Activated CD4-positive, alpha-beta T cell treated with anti-CD3 and anti-CD28 coated beads for 36 hours (primary cell): ENCODE results near the gene LTBP1. TPM values are rescaled to one million over a fixed set of nuclear protein-coding genes. Genes with fewer than 3 reads are reported as not detected.

Source experiments
- ATAC-seq: fragments of 200-7000 bp; cut with Tn5 transposase; one replicate; pipeline ENCODE4 v1.10.0; 2021; ENCODE audit warnings: mild to moderate bottlenecking, moderate library complexity
- CTCF ChIA-PET: fragments of 350-600 bp; sonication (Branson Sonifier 250); formaldehyde crosslinking; loops from one replicate; lab custom pipeline; 2021; ENCODE audit warnings: antibody characterized with exemption; lab: Charles Lee
- POLR2A ChIA-PET: fragments of 350-600 bp; sonication (Branson Sonifier 250); formaldehyde crosslinking; loops from one replicate; lab custom pipeline; 2021; ENCODE audit warnings: antibody characterized with exemption, inconsistent platforms; lab: Charles Lee
- DNase-seq: peaks from one replicate; pipeline ENCODE4 v3.0.0-alpha.2; 2020
- H3K27ac Mint-ChIP-seq: one replicate; pipeline ENCODE4 v1.8.0; 2021; ENCODE audit warnings: mixed read lengths
- H3K27me3 Mint-ChIP-seq: one replicate; pipeline ENCODE4 v1.8.0; 2021; ENCODE audit warnings: mixed read lengths
- H3K36me3 Mint-ChIP-seq: one replicate; pipeline ENCODE4 v1.8.0; 2021; ENCODE audit warnings: low read depth, mixed read lengths
- H3K4me1 Mint-ChIP-seq: one replicate; pipeline ENCODE4 v1.8.0; 2021; ENCODE audit warnings: mixed read lengths
- H3K4me3 Mint-ChIP-seq: one replicate; pipeline ENCODE4 v1.8.0; 2021; ENCODE audit warnings: mild to moderate bottlenecking, moderate library complexity, mixed read lengths
- H3K9me3 Mint-ChIP-seq: one replicate; pipeline ENCODE4 v1.8.0; 2021; ENCODE audit warnings: low read depth, mixed read lengths
- intact Hi-C, 2 experiments: fragments of 100-400 bp; cut with DNase I in 1 of 2; cut with micrococcal nuclease in 1 of 2; formaldehyde crosslinking; loops; one replicate each; pipeline versions ENCODE4 v1.14.2 to v1.15.1; 2022 to 2024; cut with DNase I, micrococcal nuclease
- total RNA-seq, 2 experiments: library from RNA; stranded (reverse); gene quantifications; one replicate each; pipeline ENCODE4 v1.2.3, GENCODE V29; 2021

Gene LTBP1
- total RNA-seq, 2 experiments from 2014 or later = 0.14 to 0.26 TPM

DNA sequence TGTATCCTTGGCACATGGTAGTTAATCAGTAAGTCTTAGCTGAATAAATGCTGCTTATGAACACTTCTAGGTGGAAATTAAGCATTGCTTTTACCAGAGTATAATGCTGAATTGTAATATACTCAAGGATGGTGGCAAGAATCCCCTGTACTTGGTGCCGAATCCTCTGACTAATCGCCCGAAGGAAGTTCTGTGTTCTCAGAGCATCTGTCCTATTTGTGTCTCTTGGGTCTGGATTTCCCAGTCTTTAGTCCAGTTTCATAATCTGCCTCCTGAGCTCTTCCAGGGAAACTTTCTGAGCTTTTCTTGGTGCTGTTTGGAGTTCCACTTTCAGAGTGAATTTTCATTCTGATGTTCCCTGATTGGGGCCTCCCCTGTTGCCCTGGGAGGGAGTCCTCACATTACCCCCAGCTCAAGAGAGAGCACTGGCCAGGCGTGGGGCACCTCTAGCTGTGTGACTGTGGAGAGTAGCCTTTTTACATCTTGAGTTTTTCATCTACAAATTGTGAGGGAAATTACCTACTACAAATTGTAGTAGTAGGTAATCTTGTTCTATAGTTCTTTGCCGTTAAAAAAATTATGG is 144.9 kb downstream of the LTBP1 start:
- DNase-seq (no peak), ATAC-seq (no peak)
- Mint-ChIP-seq H3K36me3 (no peaks in the 10 kb centered on the region), H3K9me3 (no peaks in the 10 kb centered on the region), H3K4me1 (no peaks in the 10 kb centered on the region), H3K4me3 (no peak overlapping the region), H3K27ac (no peak overlapping the region), H3K27me3 (peaks cover 11% of the 10 kb centered on the region)
- ChIA-PET POLR2A (no interaction called here), CTCF (no interaction called here)
- intact Hi-C loops = no loop called here

DNA sequence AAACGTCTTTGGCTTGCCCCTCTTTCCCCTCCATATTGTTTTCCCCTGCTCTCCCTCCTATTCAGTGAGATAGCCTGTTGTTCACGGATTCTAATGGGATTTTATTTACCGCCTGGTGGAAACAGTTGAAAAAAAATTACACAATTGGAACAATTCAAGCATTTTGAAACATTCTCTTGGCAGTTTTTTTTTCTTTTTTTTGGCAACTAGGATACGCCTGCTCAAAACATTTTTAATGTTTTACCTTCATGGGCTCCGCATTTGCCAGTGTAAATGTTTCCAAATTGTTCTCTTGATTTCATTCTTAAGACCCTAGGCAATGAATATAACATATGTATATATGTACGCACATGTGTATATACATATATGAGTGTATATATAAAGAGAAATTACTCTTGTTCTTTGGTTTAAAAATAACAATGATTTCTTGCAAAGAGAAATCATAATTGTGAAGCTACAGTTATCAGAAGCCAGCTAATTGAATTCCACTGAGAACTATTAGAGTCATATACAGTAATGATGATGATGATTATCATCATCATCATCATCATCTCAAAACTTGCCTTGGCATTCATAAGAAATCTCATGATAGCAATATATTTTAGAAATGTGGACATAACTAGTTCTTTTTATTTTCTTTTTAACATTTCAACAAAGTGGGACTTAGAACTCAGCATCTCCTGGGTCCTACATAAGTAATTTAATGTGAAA is 146.7 kb downstream of the LTBP1 start:
- no peaks in the 10 kb centered on the region for H3K36me3 Mint-ChIP-seq
- no peaks in the 10 kb centered on the region for H3K4me1 Mint-ChIP-seq
- no peak for ATAC-seq
- no peaks in the 10 kb centered on the region for H3K9me3 Mint-ChIP-seq
- intact Hi-C loops = no loop called here
- no peak overlapping the region for H3K4me3 Mint-ChIP-seq
- peaks cover 13% of the 10 kb centered on the region for H3K27me3 Mint-ChIP-seq
- no peak overlapping the region for H3K27ac Mint-ChIP-seq
- ChIA-PET CTCF (no interaction called here), POLR2A (no interaction called here)
- no peak for DNase-seq

DNA sequence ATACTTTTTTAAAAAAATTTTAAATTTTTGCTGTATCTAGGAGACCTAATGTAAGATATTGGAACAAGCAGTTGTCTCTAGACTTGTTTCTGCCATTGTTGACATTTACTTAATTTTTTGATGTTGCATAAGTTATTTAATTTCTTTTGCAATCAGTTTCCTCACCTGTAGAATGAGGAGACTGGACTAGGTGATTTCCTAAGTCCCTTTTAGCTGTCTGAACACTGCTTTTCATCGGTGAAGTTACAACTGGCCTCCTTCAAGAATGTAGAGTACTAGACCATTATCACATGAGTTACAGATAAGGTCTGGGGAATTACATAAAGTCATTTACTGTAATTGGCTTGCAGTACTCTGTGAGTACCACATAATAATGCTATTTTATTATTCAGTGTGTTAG is 147.6 kb downstream of the LTBP1 start:
- no peak for ATAC-seq
- no peaks in the 10 kb centered on the region for H3K9me3 Mint-ChIP-seq
- intact Hi-C loops = no loop called here
- H3K36me3 Mint-ChIP-seq = no peaks in the 10 kb centered on the region
- DNase-seq = no peak
- H3K27ac Mint-ChIP-seq = no peak overlapping the region
- ChIA-PET POLR2A (no interaction called here), CTCF (no interaction called here)
- H3K4me3 Mint-ChIP-seq = no peak overlapping the region
- no peaks in the 10 kb centered on the region for H3K4me1 Mint-ChIP-seq
- H3K27me3 Mint-ChIP-seq = peaks cover 13% of the 10 kb centered on the region

DNA sequence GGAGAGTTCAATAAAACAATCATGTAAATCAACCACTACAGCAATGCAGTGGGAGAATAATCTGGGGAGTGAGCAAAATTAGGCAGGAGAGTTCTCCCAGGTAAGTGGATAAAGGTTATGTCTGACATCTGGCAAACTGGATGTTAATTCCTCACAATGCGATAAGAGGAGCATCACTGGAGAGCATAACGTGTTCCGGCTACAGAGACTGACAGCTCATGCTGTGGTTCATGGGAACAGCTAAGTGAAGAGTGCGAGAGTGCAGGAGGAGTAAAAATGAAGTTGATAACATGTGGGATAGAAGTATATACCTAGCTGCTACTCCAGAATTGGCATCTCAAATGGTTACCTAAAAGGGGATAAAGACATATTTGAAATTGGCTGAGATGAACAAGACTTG is 153.2 kb downstream of the LTBP1 start:
- ATAC-seq (no peak), DNase-seq (no peak)
- H3K27ac Mint-ChIP-seq = no peak overlapping the region
- H3K27me3 Mint-ChIP-seq = peaks cover 21% of the 10 kb centered on the region
- CTCF ChIA-PET = interaction anchor here (0.7 kb wide), 1 partner anchor 106 kb away, joined by 4 read pairs; no protein-coding TSS in a partner anchor
- no peaks in the 10 kb centered on the region for H3K36me3 Mint-ChIP-seq
- no peak overlapping the region for H3K4me3 Mint-ChIP-seq
- POLR2A ChIA-PET = no interaction called here
- H3K4me1 Mint-ChIP-seq = no peaks in the 10 kb centered on the region
- no peaks in the 10 kb centered on the region for H3K9me3 Mint-ChIP-seq
- intact Hi-C loops = no loop called here

DNA sequence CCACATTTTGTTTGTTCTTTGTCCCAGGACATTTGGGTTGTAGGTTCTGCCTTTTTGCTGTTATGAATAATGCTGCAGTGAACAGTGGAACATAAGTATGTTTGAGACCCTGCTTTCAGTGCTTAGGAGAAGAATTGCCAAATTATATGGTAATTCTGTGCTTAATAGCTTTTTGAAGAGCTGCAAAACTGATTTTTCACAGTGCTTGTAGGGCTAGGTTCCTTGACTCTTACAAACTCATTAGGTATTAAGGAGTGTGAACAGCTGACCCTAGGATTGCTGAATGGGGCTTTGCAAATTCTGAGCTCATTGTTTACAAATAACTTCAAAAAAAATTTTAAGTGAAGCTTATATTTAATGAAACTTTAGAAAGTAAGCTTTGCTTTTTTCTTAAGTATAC is 154.2 kb downstream of the LTBP1 start:
- POLR2A ChIA-PET = no interaction called here

DNA sequence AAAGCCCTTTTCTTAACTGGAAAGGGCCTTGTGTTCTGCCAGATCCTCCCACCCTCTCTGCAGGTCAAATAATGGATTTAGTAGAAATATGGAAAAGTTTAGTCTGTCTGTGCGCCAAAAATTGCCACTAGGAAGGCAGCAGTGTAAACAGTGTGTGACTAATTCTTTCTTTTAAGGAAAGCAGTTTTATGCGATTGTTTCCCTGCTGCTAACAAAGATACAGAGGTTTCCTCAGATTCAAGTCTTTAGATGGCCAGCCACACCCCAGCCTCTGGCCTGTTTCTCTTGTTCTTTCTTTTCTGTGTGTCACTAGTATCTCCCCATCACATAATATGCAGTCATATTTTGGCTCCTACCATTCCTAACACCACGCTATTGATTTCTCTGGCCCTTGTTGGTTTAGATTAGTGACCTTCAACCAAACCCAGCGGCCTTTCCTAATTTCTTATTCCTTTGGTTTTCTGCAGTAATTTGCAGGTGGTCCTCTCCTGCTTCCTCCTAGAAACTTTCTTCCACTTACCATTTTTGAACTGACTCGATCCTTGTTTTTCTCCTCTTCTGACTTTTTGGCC is 157.4 kb downstream of the LTBP1 start:
- Mint-ChIP-seq H3K36me3 (no peaks in the 10 kb centered on the region), H3K27ac (no peak overlapping the region), H3K4me1 (no peaks in the 10 kb centered on the region), H3K27me3 (peaks cover 24% of the 10 kb centered on the region), H3K4me3 (no peak overlapping the region), H3K9me3 (no peaks in the 10 kb centered on the region)
- ChIA-PET CTCF (no interaction called here), POLR2A (no interaction called here)
- no peak for ATAC-seq
- intact Hi-C loops = no loop called here
- no peak for DNase-seq

More for the DNA sequence above, 154.2 kb downstream of the LTBP1 start:
- ATAC-seq = no peak
- intact Hi-C loops = no loop called here
- no peaks in the 10 kb centered on the region for H3K36me3 Mint-ChIP-seq
- CTCF ChIA-PET = interaction anchor here (0.8 kb wide), 1 partner anchor 274 kb away, joined by 3 read pairs; no protein-coding TSS in a partner anchor
- no peaks in the 10 kb centered on the region for H3K9me3 Mint-ChIP-seq
- H3K4me1 Mint-ChIP-seq = no peaks in the 10 kb centered on the region
- DNase-seq = no peak
- H3K4me3 Mint-ChIP-seq = no peak overlapping the region
- H3K27me3 Mint-ChIP-seq = peaks cover 20% of the 10 kb centered on the region
- H3K27ac Mint-ChIP-seq = no peak overlapping the region

DNA sequence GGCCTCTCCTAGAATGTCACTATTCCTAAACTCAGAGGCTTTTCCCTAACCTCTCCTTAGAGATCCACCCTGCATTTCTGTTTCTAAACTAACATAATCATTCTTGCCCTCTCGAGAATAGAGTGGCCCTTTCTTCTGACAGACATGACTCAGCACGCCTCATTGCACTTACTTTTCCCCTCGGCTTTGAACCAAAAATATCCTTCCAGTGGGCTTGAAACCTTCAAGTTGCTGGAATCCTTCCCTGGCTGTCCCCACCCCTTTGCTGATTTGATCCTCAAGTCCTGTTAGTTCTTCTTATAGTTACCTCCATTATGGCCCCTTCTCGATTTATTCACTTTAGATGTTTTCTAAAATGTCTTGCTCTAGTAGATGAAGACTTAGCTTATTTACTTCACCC is 158.0 kb downstream of the LTBP1 start:
- no peak for DNase-seq
- intact Hi-C loops = no loop called here
- Mint-ChIP-seq H3K4me3 (no peak overlapping the region), H3K27me3 (peaks cover 25% of the 10 kb centered on the region), H3K9me3 (no peaks in the 10 kb centered on the region), H3K36me3 (no peaks in the 10 kb centered on the region), H3K4me1 (no peaks in the 10 kb centered on the region), H3K27ac (no peak overlapping the region)
- CTCF ChIA-PET = no interaction called here
- POLR2A ChIA-PET = no interaction called here
- ATAC-seq = no peak

DNA sequence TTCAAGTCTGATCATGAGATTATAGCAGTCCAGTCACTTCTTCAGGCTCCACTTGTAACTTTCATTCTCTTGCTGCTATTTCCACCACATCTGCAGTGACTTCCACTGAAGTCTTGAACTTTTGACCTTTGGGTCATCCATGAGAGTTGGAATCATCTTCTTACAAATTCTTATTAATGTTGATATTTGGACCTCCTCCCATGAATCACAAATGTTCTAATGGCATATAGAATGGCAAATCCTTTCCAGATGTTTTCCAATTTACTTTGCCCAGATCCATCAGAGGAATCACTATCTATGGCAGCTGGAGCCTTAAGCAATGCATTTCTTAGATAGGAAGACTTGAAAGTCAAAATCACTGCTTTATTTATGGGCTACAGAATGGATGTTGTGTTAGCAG is 159.4 kb downstream of the LTBP1 start:
- Mint-ChIP-seq H3K27ac (no peak overlapping the region), H3K27me3 (peaks cover 32% of the 10 kb centered on the region), H3K36me3 (no peaks in the 10 kb centered on the region), H3K4me3 (no peak overlapping the region), H3K9me3 (no peaks in the 10 kb centered on the region), H3K4me1 (no peaks in the 10 kb centered on the region)
- no peak for DNase-seq
- ChIA-PET POLR2A (no interaction called here), CTCF (no interaction called here)
- intact Hi-C loops = no loop called here
- ATAC-seq = no peak

DNA sequence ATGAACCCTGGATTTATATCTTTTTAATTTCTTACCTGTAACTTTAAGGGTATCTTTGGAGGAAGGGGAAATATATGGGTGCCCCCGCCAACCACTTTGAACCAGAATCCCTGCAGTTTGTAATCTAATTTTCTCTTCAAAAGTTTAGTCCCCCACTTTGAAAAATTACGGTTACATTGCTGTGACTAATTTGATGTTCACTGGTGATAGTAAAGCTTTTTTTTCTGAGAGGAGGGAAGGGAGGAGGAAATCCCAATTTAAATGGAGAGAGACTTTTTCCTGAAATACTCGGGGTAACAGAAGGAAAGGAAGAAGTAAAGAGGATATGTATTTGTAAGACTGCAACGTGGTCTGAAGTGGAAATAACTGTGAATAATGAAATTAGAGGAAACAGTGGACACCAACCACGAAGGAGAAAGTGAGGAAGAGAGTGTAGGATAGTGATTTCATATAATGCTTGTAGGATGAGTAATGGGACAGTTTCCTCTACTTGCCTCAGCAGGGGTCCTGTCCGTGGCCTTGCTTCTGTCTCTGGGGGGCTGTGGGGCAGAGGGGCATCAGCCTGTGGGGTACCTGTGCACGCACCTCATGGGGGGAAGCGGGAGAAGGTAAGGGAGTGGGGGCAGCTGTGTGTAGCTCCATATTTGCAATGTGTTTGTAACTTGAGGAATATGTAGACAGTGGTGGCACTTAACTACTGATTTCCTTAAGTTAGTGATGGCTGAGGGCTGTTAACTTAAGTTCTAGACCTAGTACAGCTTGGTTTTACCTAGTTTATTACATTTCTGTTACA is 161.1 kb downstream of the LTBP1 start:
- H3K27me3 Mint-ChIP-seq = peaks cover 39% of the 10 kb centered on the region
- H3K27ac Mint-ChIP-seq = no peak overlapping the region
- ChIA-PET CTCF (interaction anchor here (0.5 to 0.7 kb wide), 2 partner anchors 148 to 272 kb away, joined by 3 to 5 read pairs; no protein-coding TSS in a partner anchor), POLR2A (no interaction called here)
- H3K4me1 Mint-ChIP-seq = no peaks in the 10 kb centered on the region
- intact Hi-C loops = no loop called here
- no peaks in the 10 kb centered on the region for H3K36me3 Mint-ChIP-seq
- H3K4me3 Mint-ChIP-seq = no peak overlapping the region
- ATAC-seq = no peak
- DNase-seq = no peak
- no peaks in the 10 kb centered on the region for H3K9me3 Mint-ChIP-seq

DNA sequence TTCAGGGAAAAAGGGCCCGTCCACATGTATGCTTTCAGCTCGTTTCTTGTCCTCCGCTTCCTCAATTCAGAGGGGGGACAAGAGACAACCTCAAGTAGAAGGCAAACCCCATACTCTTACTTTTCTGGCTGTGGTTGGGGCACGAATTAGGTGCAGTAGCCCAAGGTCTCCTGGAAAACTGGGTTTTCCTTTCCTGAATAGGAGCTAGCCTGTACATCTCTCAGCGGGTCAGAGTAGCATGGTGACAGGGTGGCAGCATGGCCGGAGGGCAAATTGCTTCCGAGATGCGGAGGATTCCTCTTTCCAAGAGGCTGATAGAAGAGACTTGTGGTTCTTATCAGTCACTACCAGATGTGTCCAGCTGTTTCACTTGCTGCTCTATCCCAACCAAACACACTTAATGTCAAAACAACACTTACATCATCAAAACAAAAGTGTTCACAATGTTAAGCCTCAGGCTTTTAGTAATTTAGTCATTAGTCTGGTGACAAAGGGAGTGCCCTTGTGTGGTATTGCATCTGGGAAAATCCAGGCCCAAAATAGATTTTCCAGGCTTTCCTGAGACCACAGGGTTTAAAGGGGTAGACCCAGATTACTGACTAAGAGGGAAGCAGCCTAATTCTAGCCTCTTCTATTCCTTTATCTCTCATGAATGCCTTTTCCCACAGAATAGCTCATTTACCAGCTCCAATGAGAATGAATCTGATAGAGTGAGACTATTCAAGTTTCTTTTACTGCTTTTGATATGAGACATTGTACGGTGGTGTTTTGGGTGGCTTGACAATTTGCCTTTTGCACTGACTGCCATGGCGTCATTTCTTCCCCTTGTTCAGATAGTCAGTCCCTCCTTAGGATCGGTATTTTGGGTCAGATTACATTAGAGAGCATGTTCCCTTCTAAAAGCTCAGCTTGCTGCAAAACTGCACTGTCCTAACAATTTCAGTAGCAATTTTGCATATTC is 162.0 kb downstream of the LTBP1 start:
- no peaks in the 10 kb centered on the region for H3K4me1 Mint-ChIP-seq
- H3K9me3 Mint-ChIP-seq = no peaks in the 10 kb centered on the region
- no peak overlapping the region for H3K27ac Mint-ChIP-seq
- H3K27me3 Mint-ChIP-seq = peaks cover 38% of the 10 kb centered on the region
- intact Hi-C loops = no loop called here
- ChIA-PET CTCF (interaction anchor here (0.6 kb wide), 1 partner anchor 289 kb away, joined by 3 read pairs; no protein-coding TSS in a partner anchor), POLR2A (no interaction called here)
- no peak for DNase-seq
- no peak for ATAC-seq
- H3K4me3 Mint-ChIP-seq = no peak overlapping the region
- H3K36me3 Mint-ChIP-seq = no peaks in the 10 kb centered on the region

DNA sequence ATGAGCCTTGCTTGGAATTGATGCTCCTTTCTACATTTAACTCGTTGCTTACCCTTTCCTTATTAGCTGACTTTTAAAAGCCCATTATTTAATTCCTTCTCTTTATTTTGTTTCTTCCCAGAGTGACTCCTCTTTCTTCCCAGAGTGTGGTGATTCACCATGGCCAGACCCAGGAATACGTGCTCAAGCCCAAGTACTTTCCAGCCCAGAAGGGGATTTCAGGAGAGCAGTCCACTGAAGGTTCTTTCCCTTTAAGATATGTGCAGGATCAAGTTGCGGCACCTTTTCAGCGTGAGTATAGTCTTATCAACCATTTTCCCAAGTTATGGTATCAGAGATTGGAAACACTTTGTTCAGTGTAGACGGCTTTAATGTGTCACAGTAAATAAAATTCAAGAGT is 163.7 kb downstream of the LTBP1 start:
- no peaks in the 10 kb centered on the region for H3K4me1 Mint-ChIP-seq
- CTCF ChIA-PET = interaction anchor here (0.6 kb wide), 1 partner anchor 40 kb away, joined by 3 read pairs; no protein-coding TSS in a partner anchor
- ATAC-seq = no peak
- no peak for DNase-seq
- intact Hi-C loops = no loop called here
- no peaks in the 10 kb centered on the region for H3K9me3 Mint-ChIP-seq
- H3K4me3 Mint-ChIP-seq = no peak overlapping the region
- no peak overlapping the region for H3K27ac Mint-ChIP-seq
- no peaks in the 10 kb centered on the region for H3K36me3 Mint-ChIP-seq
- H3K27me3 Mint-ChIP-seq = peaks cover 27% of the 10 kb centered on the region
- POLR2A ChIA-PET = no interaction called here
